ENCODE results near the gene MYO7B.

Gene MYO7B

GRCh38 chr2:127611076-127611925, 75.8 kb downstream of the MYO7B start:
- no peak for DNase-seq

DNA sequence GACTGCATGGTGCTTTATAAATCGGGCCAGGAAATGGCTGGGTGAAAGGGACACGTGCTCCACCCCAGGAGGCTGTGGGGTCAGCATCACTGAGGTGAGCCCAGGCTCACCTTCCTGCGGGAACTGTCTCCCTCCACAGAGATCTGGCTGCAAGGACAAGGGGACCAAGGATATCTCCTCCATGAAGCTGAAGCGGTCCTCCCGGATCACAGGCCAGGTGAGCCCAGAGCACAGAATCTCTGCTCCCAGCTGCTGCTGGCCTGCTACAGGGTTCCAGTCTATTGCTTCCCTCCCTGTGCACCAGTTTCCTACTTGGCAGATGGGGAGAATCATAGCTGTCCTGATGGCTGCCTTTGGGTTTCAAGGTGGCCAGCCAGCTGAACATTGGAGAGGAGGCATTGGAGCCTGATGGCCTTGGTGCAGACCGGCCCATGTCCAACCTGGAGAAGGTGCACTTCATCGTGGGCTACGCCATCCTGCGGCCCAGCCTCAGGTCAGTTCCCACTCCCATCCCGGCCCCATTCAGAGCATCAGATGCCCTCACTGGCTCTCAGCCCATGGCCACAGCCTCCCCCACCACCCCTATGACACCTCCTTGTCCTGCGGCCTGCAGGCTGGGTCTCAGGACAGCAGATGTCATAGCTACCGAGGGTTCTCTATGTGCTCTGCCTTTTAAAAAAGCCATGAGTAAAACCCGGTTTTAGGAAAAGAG, 76.8 kb downstream of the MYO7B start:
- no peak for DNase-seq

GRCh38 chr2:127614246-127614645, 78.8 kb downstream of the MYO7B start:
- DNase-seq, result no peak

GRCh38 chr2:127614731-127615130, 79.2 kb downstream of the MYO7B start:
- DNase-seq, result no peak

DNA sequence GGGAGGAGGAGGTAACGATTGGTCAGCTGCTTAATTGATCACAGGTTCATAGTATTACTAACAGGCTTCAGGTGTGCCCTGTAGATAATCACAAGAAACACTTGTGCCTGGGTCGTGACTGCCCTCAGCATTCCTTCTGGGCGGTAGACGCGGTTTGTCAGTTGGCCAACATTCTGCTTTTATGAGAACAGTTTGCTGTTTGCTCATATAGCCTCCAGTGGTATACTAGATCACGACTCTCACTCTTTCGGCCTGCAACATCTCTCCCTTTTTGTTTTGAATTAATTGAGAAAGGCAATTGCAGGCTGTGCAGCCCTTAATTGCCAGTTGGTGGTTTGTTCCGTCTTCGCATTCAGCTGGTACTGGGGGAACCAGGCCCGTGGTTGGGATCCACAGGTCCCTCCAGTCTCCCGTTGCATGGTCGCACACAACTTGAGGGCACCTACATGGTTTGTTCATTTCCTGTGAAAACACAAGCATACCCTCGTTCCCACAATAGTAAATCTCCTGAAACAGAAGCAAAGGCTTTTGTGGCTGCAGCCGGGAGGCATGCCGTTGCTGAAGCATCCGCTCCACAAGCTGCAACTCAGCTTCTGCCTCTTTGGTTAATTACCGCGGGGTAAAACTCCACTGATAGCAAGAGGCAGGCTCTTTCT, 80.2 kb downstream of the MYO7B start:
- no peak for DNase-seq

- DNase-seq, result no peak
Measured at GRCh38 chr2:127618551-127619202, 83.2 kb downstream of the MYO7B start.

DNA sequence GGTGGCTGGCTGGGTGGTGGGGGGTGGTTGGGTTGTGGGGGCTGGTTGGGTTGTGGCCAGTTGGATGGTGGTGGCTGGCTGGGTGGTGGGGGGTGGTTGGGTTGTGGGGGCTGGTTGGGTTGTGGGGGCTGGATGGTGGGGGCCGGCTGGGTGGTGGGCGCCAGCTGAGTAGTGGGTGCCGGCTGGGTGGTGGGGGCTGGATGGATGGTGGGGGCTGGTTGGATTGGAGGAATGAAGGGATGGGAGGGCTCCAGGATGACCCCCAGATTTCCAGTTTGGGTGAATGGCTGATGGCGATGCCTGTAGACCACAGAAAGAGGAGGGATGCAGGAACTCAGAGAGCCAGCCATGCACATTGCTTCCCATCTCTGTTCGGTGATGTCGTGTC, 83.7 kb downstream of the MYO7B start:
- DNase-seq, result no peak

GRCh38 chr2:127619877-127620705, 84.6 kb downstream of the MYO7B start:
- no peak for DNase-seq

GRCh38 chr2:127620866-127621265, 85.4 kb downstream of the MYO7B start:
- DNase-seq, result no peak

DNA sequence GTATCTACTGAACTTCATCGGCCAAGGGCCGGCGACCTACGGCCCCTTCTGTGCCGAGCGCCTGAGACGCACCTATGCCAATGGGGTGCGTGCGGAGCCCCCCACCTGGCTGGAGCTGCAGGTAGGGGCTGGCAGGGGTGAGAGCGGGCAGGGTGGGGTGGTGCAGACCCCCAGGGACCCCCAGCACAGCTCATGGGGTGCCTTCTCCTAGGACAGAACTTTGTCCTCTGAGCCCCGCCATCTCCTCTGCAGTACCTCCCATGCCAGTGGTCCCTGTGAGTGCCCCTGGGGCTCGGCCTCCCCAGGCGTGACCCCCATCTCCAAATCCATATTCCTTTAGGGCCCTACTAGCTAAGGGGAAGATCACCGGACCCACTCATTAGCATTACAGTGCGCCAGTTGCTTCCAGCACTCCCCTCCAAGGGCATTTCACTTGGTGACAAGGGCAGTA, 86.5 kb downstream of the MYO7B start:
- no peak for DNase-seq

- DNase-seq, result no peak
Measured at GRCh38 chr2:127622561-127623387, 87.3 kb downstream of the MYO7B start.

DNA sequence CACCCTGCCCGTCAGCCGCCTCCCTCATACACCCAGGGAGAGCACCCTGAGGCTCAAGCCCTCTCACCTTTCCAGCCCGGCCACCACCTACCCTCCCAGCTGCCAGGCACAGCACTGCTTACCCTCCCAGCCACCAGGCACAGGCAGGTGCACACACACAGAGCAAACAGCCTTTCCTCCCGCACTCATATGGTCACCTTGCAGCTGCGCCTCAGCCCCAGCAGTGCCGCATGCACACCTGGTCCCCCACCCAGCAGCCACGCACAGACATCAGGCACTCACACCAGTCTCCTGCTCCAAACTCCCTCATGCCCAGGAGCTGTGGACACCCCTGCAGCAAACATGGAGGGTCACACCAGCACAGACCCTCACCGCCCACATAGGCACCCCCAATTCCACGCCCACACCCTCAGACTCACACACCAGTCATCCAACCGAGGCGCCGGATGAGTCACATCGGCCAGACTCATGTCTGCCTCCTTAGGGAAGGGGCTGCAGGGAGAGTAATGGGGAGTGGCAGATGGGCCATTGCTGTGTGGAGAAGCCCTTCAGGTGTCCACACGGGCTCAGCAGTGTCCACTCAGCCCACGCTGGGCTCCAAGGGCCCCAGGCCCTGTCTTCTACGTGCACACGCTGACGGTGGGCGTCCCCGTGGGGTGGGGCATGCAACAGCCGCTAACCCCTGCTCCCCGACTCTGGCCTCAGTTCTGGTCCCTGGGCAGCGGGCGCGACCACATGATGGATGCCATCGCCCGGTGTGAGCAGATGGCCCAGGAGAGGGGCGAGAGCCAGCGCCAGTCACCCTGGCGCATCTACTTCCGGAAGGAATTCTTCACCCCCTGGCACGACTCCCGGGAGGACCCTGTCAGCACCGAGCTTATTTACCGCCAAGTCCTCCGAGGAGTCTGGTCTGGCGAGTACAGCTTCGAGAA, 88.2 kb downstream of the MYO7B start:
- no peak for DNase-seq

DNA sequence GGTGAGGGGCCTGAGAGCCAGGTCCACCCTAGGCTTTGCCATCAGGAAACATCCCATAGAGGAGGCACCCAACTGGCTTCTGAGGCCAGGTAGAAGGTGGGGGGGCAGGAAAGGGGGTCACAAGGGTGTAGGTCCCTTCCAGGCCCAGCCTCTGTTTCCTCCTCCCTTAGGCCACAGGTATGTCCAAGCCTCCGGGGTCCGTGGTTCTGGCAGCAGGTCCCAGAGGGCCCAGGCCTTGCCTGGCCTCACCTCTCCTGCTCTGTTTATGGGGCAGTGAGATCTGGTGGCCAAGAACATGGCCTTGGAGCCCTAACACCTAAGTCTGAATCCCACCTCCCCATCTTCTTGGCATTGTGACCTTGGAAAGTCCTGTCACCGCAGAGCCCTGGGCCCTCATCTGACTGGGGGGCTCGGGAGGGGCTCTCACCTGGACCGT, 88.9 kb downstream of the MYO7B start:
- no peak for DNase-seq

GRCh38 chr2:127624756-127625571, 89.5 kb downstream of the MYO7B start:
- no peak for DNase-seq

- no peak for DNase-seq
Measured at GRCh38 chr2:127625572-127625951, 90.1 kb downstream of the MYO7B start.

GRCh38 chr2:127626175-127626574, 90.7 kb downstream of the MYO7B start:
- DNase-seq, result no peak

DNA sequence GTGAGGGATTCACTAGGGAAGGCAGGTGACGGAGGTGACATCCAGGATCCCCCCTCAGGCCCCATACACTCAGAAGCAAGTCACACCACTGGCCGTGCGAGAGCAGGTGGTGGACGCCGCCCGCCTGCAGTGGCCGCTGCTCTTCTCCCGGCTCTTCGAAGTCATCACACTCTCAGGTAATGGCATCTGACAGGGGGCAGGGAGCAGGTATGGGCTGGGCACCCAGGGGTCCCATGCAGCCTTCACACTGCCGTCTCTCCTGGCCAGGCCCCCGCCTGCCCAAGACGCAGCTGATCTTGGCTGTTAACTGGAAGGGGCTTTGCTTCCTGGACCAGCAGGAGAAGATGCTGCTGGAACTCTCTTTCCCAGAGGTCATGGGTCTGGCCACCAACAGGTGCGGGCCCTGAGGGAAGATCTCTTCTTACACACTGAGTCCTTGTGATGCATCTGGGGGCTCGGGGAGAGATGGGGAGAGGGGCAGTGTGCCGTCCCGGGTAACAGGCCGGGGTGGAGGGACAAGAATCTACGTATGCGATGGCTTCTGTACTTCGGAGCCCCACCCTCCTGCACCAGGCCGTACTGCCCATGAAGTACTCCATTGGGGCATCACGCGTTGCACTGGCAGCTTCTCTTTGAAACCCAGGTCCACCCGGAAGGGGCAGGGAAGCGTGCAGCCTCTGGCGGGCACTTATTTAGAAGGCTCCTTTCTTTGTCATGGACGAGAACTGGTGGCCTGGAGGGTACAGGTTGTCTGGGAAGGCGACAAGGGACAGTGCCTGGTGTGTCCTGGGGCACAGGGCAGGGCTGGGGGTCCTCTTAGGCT, 91.6 kb downstream of the MYO7B start:
- no peak for DNase-seq
